Neural progenitor cell (in vitro differentiated cells): ENCODE results near the gene COL4A2. TPM values are rescaled to one million over a fixed set of nuclear protein-coding genes. Genes with fewer than 3 reads are reported as not detected.

Experiments
- DNase-seq: peaks from one replicate; pipeline ENCODE4 v3.0.0-alpha.2; 2016; ENCODE audit warnings: low spot score
- H2AFZ ChIP-seq: fragments of 200-600 bp; sonication (generic); replicated peaks from 2 replicates; pipeline ENCODE4 v1.6.1; 2016; ENCODE audit warnings: antibody characterized with exemption
- H3F3A ChIP-seq: fragments of 200-600 bp; sonication (generic); 2 replicates; pipeline ENCODE4 v1.6.1; 2016; ENCODE audit warnings: antibody characterized with exemption, low read depth
- H3K27ac ChIP-seq: fragments of 200-600 bp; sonication (generic); 2 replicates; pipeline ENCODE4 v1.5.1; 2016; ENCODE audit warnings: mild to moderate bottlenecking
- H3K27me3 ChIP-seq: fragments of 200-600 bp; sonication (generic); 2 replicates; pipeline ENCODE4 v1.6.1; 2016; ENCODE audit warnings: mild to moderate bottlenecking, moderate library complexity
- H3K36me3 ChIP-seq: fragments of 200-600 bp; sonication (generic); 2 replicates; pipeline ENCODE4 v1.5.1; 2016
- H3K4me1 ChIP-seq: fragments of 200-600 bp; sonication (generic); 2 replicates; pipeline ENCODE4 v1.6.1; 2016; ENCODE audit warnings: mixed run types
- H3K4me2 ChIP-seq: fragments of 200-600 bp; sonication (generic); 2 replicates; pipeline ENCODE4 v1.6.1; 2016
- H3K4me3 ChIP-seq: fragments of 200-600 bp; sonication (generic); 2 replicates; pipeline ENCODE4 v1.5.1; 2016
- H3K79me2 ChIP-seq: fragments of 200-600 bp; sonication (generic); 2 replicates; pipeline ENCODE4 v1.6.1; 2016; ENCODE audit warnings: low read depth
- H3K9ac ChIP-seq: fragments of 200-600 bp; sonication (generic); 2 replicates; pipeline ENCODE4 v1.6.1; 2016
- H3K9me3 ChIP-seq: fragments of 200-600 bp; sonication (generic); 2 replicates; pipeline ENCODE4 v1.5.1; 2016; ENCODE audit warnings: low read depth
- H4K20me1 ChIP-seq: fragments of 200-600 bp; sonication (generic); 2 replicates; pipeline ENCODE4 v1.6.1; 2016; ENCODE audit warnings: low read depth
- H3K27ac Mint-ChIP-seq: 3 replicates; pipeline ENCODE4 v1.8.0; 2021; ENCODE audit warnings: mixed read lengths
- H3K27me3 Mint-ChIP-seq: 2 replicates; pipeline ENCODE4 v1.8.0; 2022; ENCODE audit warnings: low read depth, mild to moderate bottlenecking, inconsistent platforms, moderate library complexity, mixed read lengths; ENCODE audit not compliant: insufficient read depth
- H3K36me3 Mint-ChIP-seq: 3 replicates; pipeline ENCODE4 v1.8.0; 2021; ENCODE audit warnings: mixed read lengths
- H3K4me1 Mint-ChIP-seq: 3 replicates; pipeline ENCODE4 v1.8.0; 2021; ENCODE audit warnings: mixed read lengths
- H3K4me3 Mint-ChIP-seq: 3 replicates; pipeline ENCODE4 v1.8.0; 2021; ENCODE audit warnings: mild to moderate bottlenecking, moderate library complexity, mixed read lengths
- H3K9me3 Mint-ChIP-seq: 3 replicates; pipeline ENCODE4 v1.8.0; 2020; ENCODE audit warnings: mixed read lengths
- EZH2 ChIP-seq: fragments of 200-600 bp; sonication (generic); IDR thresholded peaks from 2 replicates; pipeline ENCODE4 v1.6.1; 2017; ENCODE audit warnings: antibody characterized with exemption, mild to moderate bottlenecking, moderate library complexity
- EZH2phosphoT487 ChIP-seq: fragments of 200-600 bp; sonication (generic); IDR thresholded peaks from 2 replicates; pipeline ENCODE4 v1.6.1; 2017; ENCODE audit warnings: antibody characterized with exemption
- total RNA-seq: library from RNA; depleted of rRNA; stranded (reverse); fragments of >200 nt; gene quantifications from 2 replicates; pipeline ENCODE4 v1.2.3, GENCODE V29; 2015; ENCODE audit warnings: low replicate concordance
- TF ChIP-seq, protein P1 (sequence below): fragments of 200-600 bp; sonication (generic); IDR thresholded peaks from 2 replicates; pipeline ENCODE4 v1.5.1; 2017; ENCODE audit warnings: antibody characterized with exemption, mild to moderate bottlenecking

The COL4A2 gene
- total RNA-seq, 1 donor from 2014 or later = 73.6 TPM

DNA sequence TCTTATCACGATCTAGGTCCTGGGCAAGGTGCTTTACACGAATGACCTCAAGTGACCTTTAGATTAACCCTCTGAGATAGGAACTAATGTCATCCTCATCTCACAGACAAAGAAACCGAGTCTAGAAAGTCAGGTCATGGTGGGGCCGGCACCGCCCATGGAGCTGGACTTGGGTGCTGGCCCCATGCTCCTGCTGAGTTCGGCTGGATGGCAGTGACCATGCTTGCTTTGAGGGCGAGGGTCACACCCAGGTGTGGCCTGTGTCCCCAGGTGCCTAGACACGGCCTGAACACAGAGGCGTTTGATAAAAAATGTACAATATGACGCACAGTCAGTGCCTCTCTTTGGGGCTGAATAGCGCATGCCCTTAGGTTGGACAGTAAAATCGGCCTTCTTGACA lies 26.8 kb downstream of the COL4A2 start:
- no peaks in the 10 kb centered on the region for H3K36me3 ChIP-seq
- Mint-ChIP-seq H3K4me3 (no peak overlapping the region), H3K4me1 (peaks cover 27% of the 10 kb centered on the region), H3K9me3 (peaks cover 42% of the 10 kb centered on the region), H3K27ac (no peak overlapping the region), H3K27me3 (peaks cover 2% of the 10 kb centered on the region), H3K36me3 (peaks cover 68% of the 10 kb centered on the region)
- H3K27me3 ChIP-seq = no peaks in the 10 kb centered on the region
- H3K79me2 ChIP-seq = peaks cover 47% of the 10 kb centered on the region
- H3K9ac ChIP-seq = no peak overlapping the region
- H4K20me1 ChIP-seq = peaks cover 28% of the 10 kb centered on the region
- TF ChIP-seq, protein P1, sequence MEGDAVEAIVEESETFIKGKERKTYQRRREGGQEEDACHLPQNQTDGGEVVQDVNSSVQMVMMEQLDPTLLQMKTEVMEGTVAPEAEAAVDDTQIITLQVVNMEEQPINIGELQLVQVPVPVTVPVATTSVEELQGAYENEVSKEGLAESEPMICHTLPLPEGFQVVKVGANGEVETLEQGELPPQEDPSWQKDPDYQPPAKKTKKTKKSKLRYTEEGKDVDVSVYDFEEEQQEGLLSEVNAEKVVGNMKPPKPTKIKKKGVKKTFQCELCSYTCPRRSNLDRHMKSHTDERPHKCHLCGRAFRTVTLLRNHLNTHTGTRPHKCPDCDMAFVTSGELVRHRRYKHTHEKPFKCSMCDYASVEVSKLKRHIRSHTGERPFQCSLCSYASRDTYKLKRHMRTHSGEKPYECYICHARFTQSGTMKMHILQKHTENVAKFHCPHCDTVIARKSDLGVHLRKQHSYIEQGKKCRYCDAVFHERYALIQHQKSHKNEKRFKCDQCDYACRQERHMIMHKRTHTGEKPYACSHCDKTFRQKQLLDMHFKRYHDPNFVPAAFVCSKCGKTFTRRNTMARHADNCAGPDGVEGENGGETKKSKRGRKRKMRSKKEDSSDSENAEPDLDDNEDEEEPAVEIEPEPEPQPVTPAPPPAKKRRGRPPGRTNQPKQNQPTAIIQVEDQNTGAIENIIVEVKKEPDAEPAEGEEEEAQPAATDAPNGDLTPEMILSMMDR = no peak
- no peak for TF ChIP-seq EZH2
- no peak for TF ChIP-seq EZH2phosphoT487
- H2AFZ ChIP-seq = no peak overlapping the region
- no peak for DNase-seq
- no peaks in the 10 kb centered on the region for H3K9me3 ChIP-seq
- peaks cover 39% of the 10 kb centered on the region for H3F3A ChIP-seq
- H3K4me3 ChIP-seq = no peak overlapping the region
- no peak overlapping the region for H3K27ac ChIP-seq
- H3K4me1 ChIP-seq = peaks cover 45% of the 10 kb centered on the region
- no peak overlapping the region for H3K4me2 ChIP-seq

DNA sequence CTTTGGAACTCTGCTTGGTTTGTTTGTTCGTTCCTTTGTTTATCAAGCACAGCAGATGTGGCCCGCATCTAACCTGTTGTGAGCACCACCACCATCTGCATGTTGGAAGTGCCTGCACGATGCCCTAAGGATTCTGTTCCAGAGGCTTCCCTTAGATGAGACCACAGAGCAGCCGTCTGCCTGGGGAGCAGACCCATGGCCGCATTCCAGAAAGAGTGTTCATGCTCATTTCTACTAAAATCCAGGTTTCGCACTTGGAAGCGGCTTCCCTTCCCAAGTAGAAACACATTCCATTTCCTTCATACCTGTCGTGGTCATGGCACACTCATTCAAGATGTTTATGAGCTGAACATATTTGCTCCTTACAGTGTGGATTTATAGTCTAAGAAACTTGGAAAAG lies 27.2 kb downstream of the COL4A2 start:
- no peak overlapping the region for H3K4me3 ChIP-seq
- no peak overlapping the region for H3K4me3 Mint-ChIP-seq
- H3K9ac ChIP-seq = no peak overlapping the region
- peaks cover 39% of the 10 kb centered on the region for H3K9me3 Mint-ChIP-seq
- no peak for DNase-seq
- H3K36me3 ChIP-seq = no peaks in the 10 kb centered on the region
- H2AFZ ChIP-seq = no peak overlapping the region
- H3K4me2 ChIP-seq = no peak overlapping the region
- H3K79me2 ChIP-seq = peaks cover 47% of the 10 kb centered on the region
- no peaks in the 10 kb centered on the region for H3K9me3 ChIP-seq
- H3K27ac ChIP-seq = no peak overlapping the region
- peaks cover 49% of the 10 kb centered on the region for H3K4me1 ChIP-seq
- peaks cover 43% of the 10 kb centered on the region for H3F3A ChIP-seq
- H3K4me1 Mint-ChIP-seq = peaks cover 31% of the 10 kb centered on the region
- peaks cover under 1% of the 10 kb centered on the region for H3K27me3 Mint-ChIP-seq
- H3K27ac Mint-ChIP-seq = no peak overlapping the region
- TF ChIP-seq EZH2phosphoT487 (no peak), EZH2 (no peak)
- TF ChIP-seq, protein P1 = no peak
- H4K20me1 ChIP-seq = peaks cover 32% of the 10 kb centered on the region
- peaks cover 68% of the 10 kb centered on the region for H3K36me3 Mint-ChIP-seq
- no peaks in the 10 kb centered on the region for H3K27me3 ChIP-seq

DNA sequence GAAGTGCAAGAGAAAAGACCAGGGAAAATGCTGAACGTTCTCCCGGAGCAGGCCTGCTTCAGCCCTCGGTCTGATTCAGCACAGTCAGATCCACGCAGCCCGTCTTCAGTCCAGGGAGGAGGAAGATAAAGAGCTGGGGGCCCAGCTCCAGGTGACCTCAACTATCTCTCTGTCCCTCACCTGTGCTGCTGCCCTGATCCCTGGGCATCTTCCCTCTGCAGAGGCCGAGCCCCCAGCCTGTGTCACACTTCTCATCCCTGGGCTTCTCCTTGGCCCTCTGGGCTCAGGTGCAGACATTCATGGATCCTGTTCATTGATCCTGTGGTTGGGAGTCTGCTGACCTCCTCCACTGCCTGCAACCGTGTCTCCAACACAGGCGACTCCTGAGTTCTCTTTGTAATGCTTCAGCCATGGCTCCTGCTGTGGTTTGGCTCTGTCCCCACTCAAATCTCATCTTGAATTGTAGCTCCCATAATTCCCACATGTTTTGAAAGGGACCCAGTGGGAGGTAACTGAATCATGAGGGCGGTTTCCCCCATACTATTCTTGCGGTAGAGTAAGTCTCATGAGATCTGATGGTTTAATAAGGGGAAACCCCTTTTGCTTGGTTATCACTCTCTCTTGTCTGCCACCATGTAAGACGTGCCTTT lies 27.9 kb downstream of the COL4A2 start:
- peaks cover 32% of the 10 kb centered on the region for H3K9me3 Mint-ChIP-seq
- DNase-seq = no peak
- H3F3A ChIP-seq = peaks cover 39% of the 10 kb centered on the region
- no peak overlapping the region for H3K4me3 ChIP-seq
- TF ChIP-seq EZH2phosphoT487 = no peak
- TF ChIP-seq, protein P1 = no peak
- TF ChIP-seq EZH2 = no peak
- H3K27me3 Mint-ChIP-seq = no peaks in the 10 kb centered on the region
- no peaks in the 10 kb centered on the region for H3K36me3 ChIP-seq
- no peak overlapping the region for H2AFZ ChIP-seq
- no peak overlapping the region for H3K4me3 Mint-ChIP-seq
- peaks cover 35% of the 10 kb centered on the region for H3K4me1 Mint-ChIP-seq
- no peak overlapping the region for H3K27ac ChIP-seq
- no peak overlapping the region for H3K27ac Mint-ChIP-seq
- peaks cover 54% of the 10 kb centered on the region for H3K79me2 ChIP-seq
- peaks cover 62% of the 10 kb centered on the region for H3K36me3 Mint-ChIP-seq
- no peaks in the 10 kb centered on the region for H3K27me3 ChIP-seq
- peaks cover 49% of the 10 kb centered on the region for H3K4me1 ChIP-seq
- H3K9ac ChIP-seq = no peak overlapping the region
- peaks cover 39% of the 10 kb centered on the region for H4K20me1 ChIP-seq
- H3K4me2 ChIP-seq = no peak overlapping the region
- no peaks in the 10 kb centered on the region for H3K9me3 ChIP-seq
